ENCODE measurements around the gene DISP3.

- TF ChIP-seq, protein P1, sequence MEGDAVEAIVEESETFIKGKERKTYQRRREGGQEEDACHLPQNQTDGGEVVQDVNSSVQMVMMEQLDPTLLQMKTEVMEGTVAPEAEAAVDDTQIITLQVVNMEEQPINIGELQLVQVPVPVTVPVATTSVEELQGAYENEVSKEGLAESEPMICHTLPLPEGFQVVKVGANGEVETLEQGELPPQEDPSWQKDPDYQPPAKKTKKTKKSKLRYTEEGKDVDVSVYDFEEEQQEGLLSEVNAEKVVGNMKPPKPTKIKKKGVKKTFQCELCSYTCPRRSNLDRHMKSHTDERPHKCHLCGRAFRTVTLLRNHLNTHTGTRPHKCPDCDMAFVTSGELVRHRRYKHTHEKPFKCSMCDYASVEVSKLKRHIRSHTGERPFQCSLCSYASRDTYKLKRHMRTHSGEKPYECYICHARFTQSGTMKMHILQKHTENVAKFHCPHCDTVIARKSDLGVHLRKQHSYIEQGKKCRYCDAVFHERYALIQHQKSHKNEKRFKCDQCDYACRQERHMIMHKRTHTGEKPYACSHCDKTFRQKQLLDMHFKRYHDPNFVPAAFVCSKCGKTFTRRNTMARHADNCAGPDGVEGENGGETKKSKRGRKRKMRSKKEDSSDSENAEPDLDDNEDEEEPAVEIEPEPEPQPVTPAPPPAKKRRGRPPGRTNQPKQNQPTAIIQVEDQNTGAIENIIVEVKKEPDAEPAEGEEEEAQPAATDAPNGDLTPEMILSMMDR (IDR thresholded peaks at IDR 0.05): no peak
- no peak for TF ChIP-seq POLR2A (IDR thresholded peaks at IDR 0.05)
These were observed 34.7 kb downstream of the DISP3 start for GRCh38 chr1:11513681-11514080.
